Measurements from ENCODE around the gene SYNGR2. TPM values are rescaled to one million over a fixed set of nuclear protein-coding genes. Genes with fewer than 3 reads are reported as not detected.

SYNGR2 gene
- total and polyA plus RNA-seq, 9 of the 15 experiments (the other 6 are each of a cell fraction or from before 2014, with no cell fraction given), result 1.4 to 173 (median 87.8) TPM

GRCh38 chr17:78176548-78177025, 8.2 kb downstream of the SYNGR2 start (continued):
- TF ChIP-seq ZNF609 (CRISPR knock-in tag; IDR thresholded peaks at IDR 0.05; ENCODE audit: borderline replicate concordance) (no peak), THRAP3 (IDR thresholded peaks at IDR 0.05; ENCODE audit: borderline replicate concordance) (no peak), MAFG (tag; conservative IDR thresholded peaks at IDR 0.05) (no peak), CSDE1 (IDR thresholded peaks at IDR 0.05) (no peak), ZNF655 (CRISPR knock-in tag; IDR thresholded peaks at IDR 0.05) (no peak), POLR2H (tag; IDR thresholded peaks at IDR 0.05; ENCODE audit: low read depth) (no peak), ZNF3 (CRISPR knock-in tag; IDR thresholded peaks at IDR 0.05) (no peak), ZNF184 (CRISPR knock-in tag; IDR thresholded peaks at IDR 0.05) (no peak), ZNF586 (CRISPR knock-in tag; conservative IDR thresholded peaks at IDR 0.05) (no peak), ZNF695 (CRISPR knock-in tag; IDR thresholded peaks at IDR 0.05) (no peak), RBM22 (IDR thresholded peaks at IDR 0.05; ENCODE audit: low read depth, low read length, poor library complexity, severe bottlenecking) (peak; percentile 80), ZNF282 (CRISPR knock-in tag; IDR thresholded peaks at IDR 0.05) (no peak), CTBP1 (IDR thresholded peaks at IDR 0.05; ENCODE audit: borderline replicate concordance) (peak; percentile 22; the same call in 1 of the 2 replicates), ZBED1 (IDR thresholded peaks at IDR 0.05) (no peak), ZBTB9 (CRISPR knock-in tag; IDR thresholded peaks at IDR 0.05) (no peak), GATAD2A (IDR thresholded peaks at IDR 0.05) (no peak), CREB3 (tag; conservative IDR thresholded peaks at IDR 0.05; ENCODE audit: low read depth) (no peak)
- TF ChIP-seq, protein P1, sequence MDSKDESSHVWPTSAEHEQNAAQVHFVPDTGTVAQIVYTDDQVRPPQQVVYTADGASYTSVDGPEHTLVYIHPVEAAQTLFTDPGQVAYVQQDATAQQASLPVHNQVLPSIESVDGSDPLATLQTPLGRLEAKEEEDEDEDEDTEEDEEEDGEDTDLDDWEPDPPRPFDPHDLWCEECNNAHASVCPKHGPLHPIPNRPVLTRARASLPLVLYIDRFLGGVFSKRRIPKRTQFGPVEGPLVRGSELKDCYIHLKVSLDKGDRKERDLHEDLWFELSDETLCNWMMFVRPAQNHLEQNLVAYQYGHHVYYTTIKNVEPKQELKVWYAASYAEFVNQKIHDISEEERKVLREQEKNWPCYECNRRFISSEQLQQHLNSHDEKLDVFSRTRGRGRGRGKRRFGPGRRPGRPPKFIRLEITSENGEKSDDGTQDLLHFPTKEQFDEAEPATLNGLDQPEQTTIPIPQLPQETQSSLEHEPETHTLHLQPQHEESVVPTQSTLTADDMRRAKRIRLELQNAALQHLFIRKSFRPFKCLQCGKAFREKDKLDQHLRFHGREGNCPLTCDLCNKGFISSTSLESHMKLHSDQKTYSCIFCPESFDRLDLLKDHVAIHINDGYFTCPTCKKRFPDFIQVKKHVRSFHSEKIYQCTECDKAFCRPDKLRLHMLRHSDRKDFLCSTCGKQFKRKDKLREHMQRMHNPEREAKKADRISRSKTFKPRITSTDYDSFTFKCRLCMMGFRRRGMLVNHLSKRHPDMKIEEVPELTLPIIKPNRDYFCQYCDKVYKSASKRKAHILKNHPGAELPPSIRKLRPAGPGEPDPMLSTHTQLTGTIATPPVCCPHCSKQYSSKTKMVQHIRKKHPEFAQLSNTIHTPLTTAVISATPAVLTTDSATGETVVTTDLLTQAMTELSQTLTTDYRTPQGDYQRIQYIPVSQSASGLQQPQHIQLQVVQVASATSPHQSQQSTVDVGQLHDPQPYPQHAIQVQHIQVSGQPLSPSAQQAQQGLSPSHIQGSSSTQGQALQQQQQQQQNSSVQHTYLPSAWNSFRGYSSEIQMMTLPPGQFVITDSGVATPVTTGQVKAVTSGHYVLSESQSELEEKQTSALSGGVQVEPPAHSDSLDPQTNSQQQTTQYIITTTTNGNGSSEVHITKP (IDR thresholded peaks at IDR 0.05; ENCODE audit: partially characterized antibody), result peak; percentile 16

Data from K562 (cell line).